Spleen (tissue), 11 donors: Measurements from ENCODE around the gene NAPB. TPM values are rescaled to one million over a fixed set of nuclear protein-coding genes. Genes with fewer than 3 reads are reported as not detected.

Experiments used
- DNase-seq: peaks from one replicate; pipeline ENCODE4 v3.0.0-alpha.2; 2020
- H3K27ac ChIP-seq, 8 donors: fragments of 200-600 bp; sonication (generic) in 7 of 8; 1 replicate in 4 of 8; 2 replicates in 4 of 8; pipeline versions ENCODE4 v1.5.0 to v1.8.0; 2016 to 2021; ENCODE audit warnings: inconsistent platforms in 4 of 8, mild to moderate bottlenecking in 4 of 8, moderate library complexity in 1 of 8
- H3K27me3 ChIP-seq, 7 donors: fragments of 200-600 bp; sonication (generic) in 6 of 7; replicated peaks in 1 of 7; 1 replicate in 4 of 7; 2 replicates in 3 of 7; pipeline versions ENCODE4 v1.5.0 to v1.8.0; 2016 to 2021; ENCODE audit warnings: inconsistent platforms in 3 of 7, mild to moderate bottlenecking in 1 of 7
- H3K36me3 ChIP-seq, 6 donors: fragments of 200-600 bp; sonication (generic) in 5 of 6; 1 replicate in 4 of 6; 2 replicates in 2 of 6; pipeline versions ENCODE4 v1.5.0 to v1.8.0; 2016 to 2021; ENCODE audit warnings: inconsistent platforms in 2 of 6
- H3K4me1 ChIP-seq, 6 donors: fragments of 200-600 bp; sonication (generic) in 5 of 6; 1 replicate in 3 of 6; 2 replicates in 3 of 6; pipeline versions ENCODE4 v1.5.0 to v1.8.0; 2016 to 2021; ENCODE audit warnings: inconsistent platforms in 3 of 6
- H3K4me3 ChIP-seq, 8 donors: fragments of 200-600 bp; sonication (generic) in 7 of 8; 1 replicate in 4 of 8; 2 replicates in 4 of 8; pipeline versions ENCODE4 v1.5.0 to v1.8.0; 2016 to 2021; ENCODE audit warnings: inconsistent platforms in 4 of 8, mild to moderate bottlenecking in 4 of 8, moderate library complexity in 2 of 8
- H3K9me3 ChIP-seq, 8 donors: fragments of 200-600 bp; sonication (generic) in 7 of 8; 1 replicate in 4 of 8; 2 replicates in 4 of 8; pipeline versions ENCODE4 v1.5.0 to v1.8.0; 2016 to 2021; ENCODE audit warnings: inconsistent platforms in 4 of 8
- CTCF ChIP-seq, 11 experiments: fragments of 200-600 bp in 7 of 11; fragments of 450-650 bp in 4 of 11; sonication (generic) in 4 of 11; IDR thresholded peaks in 8 of 11; conservative IDR thresholded peaks in 3 of 11; 1 replicate in 7 of 11; 2 replicates in 4 of 11; pipeline versions ENCODE4 v1.4.0 to v1.8.0; 2016 to 2021; ENCODE audit warnings: antibody characterized with exemption in 11 of 11, inconsistent platforms in 4 of 11, mild to moderate bottlenecking in 1 of 11
- POLR2A ChIP-seq, 3 donors: fragments of 450-650 bp; IDR thresholded peaks; one replicate each; pipeline ENCODE4 v1.5.1; 2017; ENCODE audit warnings: antibody characterized with exemption in 3 of 3, mild to moderate bottlenecking in 1 of 3
- POLR2AphosphoS5 ChIP-seq, 3 donors: sonication (generic); formaldehyde crosslinking; IDR thresholded peaks; one replicate each; pipeline ENCODE4 v1.5.1; 2017; ENCODE audit warnings: antibody characterized with exemption in 3 of 3
- WGBS, 5 donors: extraction: QIAGEN DNeasy Blood & Tissue Kit in 3 of 5; methylation state at CpG; one replicate each; pipeline versions ENCODE4 v1.1.5 to v1.1.7; 2013 to 2018; 5-methylcytosine and 5-hydroxymethylcytosine counted together
- intact Hi-C: fragments of 100-400 bp; cut with DNase I; formaldehyde crosslinking; loops from one replicate; pipeline ENCODE4 v1.15.0; 2023; ENCODE audit warnings: low total_unique reads
- polyA plus RNA-seq, 3 donors: library from polyadenylated mRNA; stranded (reverse); fragments of 200-250 nt; gene quantifications; one replicate each; pipeline ENCODE4 v1.2.1, GENCODE V29; 2013
- total RNA-seq, 7 donors: library from RNA; depleted of rRNA in 3 of 7; stranded (reverse); fragments of >200 nt in 3 of 7; fragmentation: NEBNext Ultra II Directional in 4 of 7; extraction: Animal tissue kit (Norgen Biotek cat#: 25700) in 4 of 7; gene quantifications; one replicate each; pipeline versions ENCODE4 v1.1.0 to v1.2.1, GENCODE V29; 2016 to 2021
- donor health status: healthy with polysubstance abuse.
- donor health status: DM: no; HTN: no; CAD: no; lungs with moderate emphysema.
- donor health status: DM: no; HTN: no; CAD: no.
- donor health status: Bipolar disorder and iron deficiency.
- donor health status: healthy.
- donor health status: DM: no; HTN: no; CAD: no.
- donor health status: DM: yes; HTN: yes; CAD: no.

Gene NAPB
- total and polyA plus RNA-seq, 10 donors: 3.4 to 31.9 (median 14.0) TPM

GRCh38 chr20:23453549-23454543 is 32.6 kb upstream of the NAPB start:
- intact Hi-C loops: no loop called here
- Histone ChIP-seq H3K4me3 (no peak overlapping the region), H3K27me3 (peaks cover 0 to 11% (median 0%) of the 10 kb centered on the region in 7 donors), H3K4me1 (peaks cover 0 to 8% (median 0%) of the 10 kb centered on the region in 6 donors), H3K27ac (no peak overlapping the region), H3K36me3 (no peaks in the 10 kb centered on the region), H3K9me3 (peaks cover 0 to 5% (median 0%) of the 10 kb centered on the region in 8 donors)
- no peak for TF ChIP-seq CTCF (IDR thresholded peaks at IDR 0.05 in 8 of 11, conservative IDR thresholded peaks at IDR 0.05 in 3 of 11)
- no peak for TF ChIP-seq POLR2AphosphoS5 (IDR thresholded peaks at IDR 0.05)
- no peak for TF ChIP-seq POLR2A (IDR thresholded peaks at IDR 0.05)
- DNase-seq: no peak
- 80 to 86% (median 83%) methylated on average over 15 of the region's 15 CpGs for WGBS, 5 donors

GRCh38 chr20:23452776-23453175 is 31.5 kb upstream of the NAPB start, which contains the start of gene CST11:
Gene CST11, minus strand, starts transcription at chr20:23452876. Its CDS starts 65 bp downstream, at chr20:23452811.
- Histone ChIP-seq H3K9me3 (peaks cover 0 to 5% (median 0%) of the 10 kb centered on the region in 8 donors), H3K27ac (no peak within 1 kb of the TSS), H3K27me3 (peaks cover 0 to 11% (median 0%) of the 10 kb centered on the region in 7 donors), H3K36me3 (no peaks in the 10 kb centered on the region), H3K4me1 (peaks cover 0 to 8% (median 0%) of the 10 kb centered on the region in 6 donors), H3K4me3 (no peak within 1 kb of the TSS)
- TF ChIP-seq POLR2A (IDR thresholded peaks at IDR 0.05) (no peak), POLR2AphosphoS5 (IDR thresholded peaks at IDR 0.05) (no peak), CTCF (IDR thresholded peaks at IDR 0.05 in 8 of 11, conservative IDR thresholded peaks at IDR 0.05 in 3 of 11) (no peak)
- no peak for DNase-seq
- 50 to 63% (median 59%) methylated on average over 4 of the region's 4 CpGs for WGBS, 5 donors
- intact Hi-C loops: no loop called here

- Histone ChIP-seq H3K4me3 (no peak overlapping the region), H3K4me1 (peaks cover 0 to 8% (median 0%) of the 10 kb centered on the region in 6 donors), H3K9me3 (peaks cover 0 to 5% (median 0%) of the 10 kb centered on the region in 8 donors), H3K36me3 (no peaks in the 10 kb centered on the region), H3K27ac (no peak overlapping the region), H3K27me3 (peaks cover 0 to 11% (median 0%) of the 10 kb centered on the region in 7 donors)
- no peak for DNase-seq
- 88 to 92% (median 89%) methylated on average over 11 of the region's 11 CpGs for WGBS, 5 donors
- TF ChIP-seq POLR2A (IDR thresholded peaks at IDR 0.05): no peak
- no peak for TF ChIP-seq CTCF (IDR thresholded peaks at IDR 0.05 in 8 of 11, conservative IDR thresholded peaks at IDR 0.05 in 3 of 11)
- TF ChIP-seq POLR2AphosphoS5 (IDR thresholded peaks at IDR 0.05): no peak
- intact Hi-C loops: no loop called here
These were observed 30.7 kb upstream of the NAPB start for GRCh38 chr20:23451956-23452487.

- WGBS, 5 donors: 85 to 90% (median 90%) methylated on average over 1 of the region's 1 CpG
- peaks cover 0 to 2% (median 0%) of the 10 kb centered on the region in 6 donors for H3K4me1 ChIP-seq
- H3K27ac ChIP-seq: no peak overlapping the region
- H3K36me3 ChIP-seq: no peaks in the 10 kb centered on the region
- TF ChIP-seq POLR2AphosphoS5 (IDR thresholded peaks at IDR 0.05): no peak
- TF ChIP-seq CTCF (IDR thresholded peaks at IDR 0.05 in 8 of 11, conservative IDR thresholded peaks at IDR 0.05 in 3 of 11): no peak
- no peak for TF ChIP-seq POLR2A (IDR thresholded peaks at IDR 0.05)
- H3K9me3 ChIP-seq: peaks cover 0 to 5% (median 0%) of the 10 kb centered on the region in 8 donors
- no peak for DNase-seq
- intact Hi-C loops: no loop called here
- no peak overlapping the region for H3K4me3 ChIP-seq
- H3K27me3 ChIP-seq: peaks cover 0 to 6% (median 0%) of the 10 kb centered on the region in 7 donors
These were observed 29.6 kb upstream of the NAPB start for GRCh38 chr20:23450877-23451276.
